OCI-LY7 (cell line): ENCODE data around the gene HERC3.

Source experiments
- CTCF ChIP-seq: fragments of 200-600 bp; sonication (generic); conservative IDR thresholded peaks from 2 replicates; pipeline ENCODE4 v1.5.1; 2014; ENCODE audit warnings: mild to moderate bottlenecking, antibody characterized with exemption, low read length, moderate library complexity, mixed read lengths
- EZH2phosphoT487 ChIP-seq: fragments of 200-600 bp; sonication (generic); IDR thresholded peaks from 2 replicates; pipeline ENCODE4 v1.6.1; 2018; ENCODE audit warnings: low read depth, borderline replicate concordance, mild to moderate bottlenecking, mixed run types, antibody characterized with exemption, low read length, moderate library complexity, mixed read lengths

- TF ChIP-seq CTCF (no peak), EZH2phosphoT487 (no peak)
Observed at GRCh38 chr4:88646528-88647280, 54.4 kb downstream of the HERC3 start.
